Heart left ventricle (tissue), 16 donors: Measurements from ENCODE around the gene TMEM238. TPM values are rescaled to one million over a fixed set of nuclear protein-coding genes. Genes with fewer than 3 reads are reported as not detected.

Source experiments
- ATAC-seq, 4 donors: fragments of 200-7000 bp; cut with Tn5 transposase; one replicate each; pipeline ENCODE4 v1.9.1; 2020 to 2022; ENCODE audit warnings: moderate library complexity in 4 of 4, mild to moderate bottlenecking in 3 of 4, moderate number of reproducible peaks in 1 of 4
- DNase-seq, 5 donors: peaks; one replicate each; pipeline ENCODE4 v3.0.0-alpha.2; 2020
- H3K27ac ChIP-seq, 12 donors: fragments of 200-600 bp; sonication (generic) in 4 of 12; one replicate each; pipeline versions ENCODE4 v1.5.0 to v1.8.0; 2016 to 2022; ENCODE audit warnings: mild to moderate bottlenecking in 2 of 12
- H3K27me3 ChIP-seq, 9 donors: fragments of 200-600 bp; sonication (generic) in 2 of 9; one replicate each; pipeline versions ENCODE4 v1.5.1 to v1.8.0; 2016 to 2022; ENCODE audit warnings: mild to moderate bottlenecking in 3 of 9
- H3K36me3 ChIP-seq, 9 donors: fragments of 200-600 bp; sonication (generic) in 2 of 9; one replicate each; pipeline versions ENCODE4 v1.5.0 to v1.8.0; 2018 to 2022; ENCODE audit warnings: mild to moderate bottlenecking in 2 of 9
- H3K4me1 ChIP-seq, 12 donors: fragments of 200-600 bp; sonication (generic) in 4 of 12; one replicate each; pipeline versions ENCODE4 v1.5.0 to v1.8.0; 2016 to 2022; ENCODE audit warnings: mild to moderate bottlenecking in 3 of 12
- H3K4me3 ChIP-seq, 12 donors: fragments of 200-600 bp; sonication (generic) in 4 of 12; one replicate each; pipeline versions ENCODE4 v1.5.0 to v1.8.0; 2017 to 2022; ENCODE audit warnings: mild to moderate bottlenecking in 9 of 12, moderate library complexity in 4 of 12
- H3K9me3 ChIP-seq, 12 donors: fragments of 200-600 bp; sonication (generic) in 4 of 12; one replicate each; pipeline versions ENCODE4 v1.5.0 to v1.8.0; 2016 to 2022; ENCODE audit warnings: mild to moderate bottlenecking in 1 of 12
- POLR2A ChIP-seq, 2 donors: fragments of 450-650 bp; IDR thresholded peaks; one replicate each; pipeline ENCODE4 v1.6.1; 2017; ENCODE audit warnings: antibody characterized with exemption in 2 of 2, mild to moderate bottlenecking in 2 of 2, moderate library complexity in 2 of 2
- WGBS, 4 donors: extraction: QIAGEN DNeasy Blood & Tissue Kit in 2 of 4; methylation state at CpG; one replicate each; pipeline versions ENCODE4 v1.1.5 to v1.1.7; 2013 to 2018; 5-methylcytosine and 5-hydroxymethylcytosine counted together
- intact Hi-C, 10 donors: fragments of 100-400 bp; cut with DNase I; formaldehyde crosslinking; loops; one replicate each; pipeline versions ENCODE4 v1.11.1 to v1.14.2; 2022
- polyA plus RNA-seq, 2 donors: library from polyadenylated mRNA; stranded (reverse); fragments of 200-250 nt; gene quantifications; one replicate each; pipeline ENCODE4 v1.2.3, GENCODE V29; 2013
- total RNA-seq, 9 donors: library from RNA; depleted of rRNA in 2 of 9; stranded (reverse); fragments of >200 nt in 2 of 9; fragmentation: NEBNext Ultra II Directional in 3 of 9; extraction: Animal tissue kit (Norgen Biotek cat#: 25700) in 3 of 9; gene quantifications; one replicate each; pipeline versions ENCODE4 v1.1.0 to v1.2.4, GENCODE V29; 2016 to 2023
- TF ChIP-seq, protein P1 (sequence below), 12 donors: fragments of 200-600 bp; sonication (generic) in 4 of 12; IDR thresholded peaks; one replicate each; pipeline versions ENCODE4 v1.5.0 to v1.8.0; 2018 to 2022; ENCODE audit warnings: antibody characterized with exemption in 12 of 12, mild to moderate bottlenecking in 5 of 12
- donor health status: ischemic (EF 13 %, LVEDD 7.1; RV severe dilation, severe dysfunction).
- donor health status: healthy with polysubstance abuse.
- donor health status: DM: no; HTN: yes; CAD: no.
- donor health status: DM: no; HTN: no; CAD: no.
- donor health status: ischemic (EF 25% LVEDD 6.9; RV normal size, moderate dysfunction).
- donor health status: ischemic (EF 25% LVEDD 5.7; RV mildly dilated, moderate dysfunction).
- donor health status: healthy.
- donor health status: DM: yes; HTN: yes; CAD: no.
- donor health status: ischemic (EF 35%, LVEDD 5.7; RV mildly dilated, moderate dysfunction).
- donor health status: nonischemic (EF 11% LVEDD 7.7; RV severe dilation, severe dysfunction).
- donor health status: DM: yes; HTN: yes; CAD: no.
- donor health status: PGD.
- donor health status: ischemic (EF 29% LVEDD 5.4; RV normal size, mild dysfunction).
- donor health status: nonischemic (EF 23%, LVEDD 6.1; RV moderate dilation, normal function).

The TMEM238 gene
- total and polyA plus RNA-seq, 11 donors = 0.35 to 2.2 (median 0.56) TPM; not detected in 4

GRCh38 chr19:55344444-55344843 lies 39.6 kb downstream of the TMEM238 start:
- DNase-seq (no peak), ATAC-seq (no peak)
- H3K9me3 ChIP-seq = no peaks in the 10 kb centered on the region
- H3K27ac ChIP-seq = no peak overlapping the region
- intact Hi-C loops = loop anchor here in 1 of 10 donors (2.0 kb wide), 1 partner anchor 36 kb away; no protein-coding TSS in a partner anchor
- 83 to 87% (median 85%) methylated on average over 9 of the region's 9 CpGs for WGBS, 4 donors
- H3K4me3 ChIP-seq = no peak overlapping the region
- no peaks in the 10 kb centered on the region for H3K27me3 ChIP-seq
- peaks cover 0 to 28% (median 13%) of the 10 kb centered on the region in 12 donors for H3K4me1 ChIP-seq
- TF ChIP-seq POLR2A (IDR thresholded peaks at IDR 0.05) = no peak
- TF ChIP-seq, protein P1, sequence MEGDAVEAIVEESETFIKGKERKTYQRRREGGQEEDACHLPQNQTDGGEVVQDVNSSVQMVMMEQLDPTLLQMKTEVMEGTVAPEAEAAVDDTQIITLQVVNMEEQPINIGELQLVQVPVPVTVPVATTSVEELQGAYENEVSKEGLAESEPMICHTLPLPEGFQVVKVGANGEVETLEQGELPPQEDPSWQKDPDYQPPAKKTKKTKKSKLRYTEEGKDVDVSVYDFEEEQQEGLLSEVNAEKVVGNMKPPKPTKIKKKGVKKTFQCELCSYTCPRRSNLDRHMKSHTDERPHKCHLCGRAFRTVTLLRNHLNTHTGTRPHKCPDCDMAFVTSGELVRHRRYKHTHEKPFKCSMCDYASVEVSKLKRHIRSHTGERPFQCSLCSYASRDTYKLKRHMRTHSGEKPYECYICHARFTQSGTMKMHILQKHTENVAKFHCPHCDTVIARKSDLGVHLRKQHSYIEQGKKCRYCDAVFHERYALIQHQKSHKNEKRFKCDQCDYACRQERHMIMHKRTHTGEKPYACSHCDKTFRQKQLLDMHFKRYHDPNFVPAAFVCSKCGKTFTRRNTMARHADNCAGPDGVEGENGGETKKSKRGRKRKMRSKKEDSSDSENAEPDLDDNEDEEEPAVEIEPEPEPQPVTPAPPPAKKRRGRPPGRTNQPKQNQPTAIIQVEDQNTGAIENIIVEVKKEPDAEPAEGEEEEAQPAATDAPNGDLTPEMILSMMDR (IDR thresholded peaks at IDR 0.05) = no peak
- H3K36me3 ChIP-seq = peaks cover 0 to 33% (median 15%) of the 10 kb centered on the region in 9 donors

GRCh38 chr19:55341595-55342531 lies 42.2 kb downstream of the TMEM238 start:
- Histone ChIP-seq H3K36me3 (peaks cover 0 to 32% (median 15%) of the 10 kb centered on the region in 9 donors), H3K9me3 (no peaks in the 10 kb centered on the region), H3K27me3 (no peaks in the 10 kb centered on the region), H3K4me1 (peaks cover 0 to 36% (median 16%) of the 10 kb centered on the region in 12 donors), H3K4me3 (peak overlapping the region in 5 of 12 donors; percentile 70 to 94 (median 83)), H3K27ac (no peak overlapping the region)
- ATAC-seq = no peak
- DNase-seq = no peak
- intact Hi-C loops = no loop called here
- TF ChIP-seq, protein P1 (IDR thresholded peaks at IDR 0.05) = no peak
- TF ChIP-seq POLR2A (IDR thresholded peaks at IDR 0.05) = no peak
- 84 to 94% (median 88%) methylated on average over 24 to 50 of the region's 50 CpGs for WGBS, 4 donors

- DNase-seq = peak; percentile 73 to 83 (median 81)
- intact Hi-C loops = no loop called here
- 3 to 12% (median 7%) methylated on average over 4 to 15 of the region's 15 CpGs for WGBS, 4 donors
- TF ChIP-seq, protein P1 (IDR thresholded peaks at IDR 0.05) = no peak
- no peak for TF ChIP-seq POLR2A (IDR thresholded peaks at IDR 0.05)
- Histone ChIP-seq H3K9me3 (no peaks in the 10 kb centered on the region), H3K4me1 (peaks cover 0 to 36% (median 16%) of the 10 kb centered on the region in 12 donors), H3K36me3 (peaks cover 0 to 26% (median 11%) of the 10 kb centered on the region in 9 donors), H3K4me3 (peak overlapping the region in 11 of 12 donors; percentile 52 to 94 (median 74)), H3K27me3 (no peaks in the 10 kb centered on the region), H3K27ac (peak overlapping the region in 2 of 12 donors; percentile 29 to 94)
- peak in 1 of 4 donors; percentile 16 for ATAC-seq
Observed at GRCh38 chr19:55341171-55341588, 42.9 kb downstream of the TMEM238 start.

DNA sequence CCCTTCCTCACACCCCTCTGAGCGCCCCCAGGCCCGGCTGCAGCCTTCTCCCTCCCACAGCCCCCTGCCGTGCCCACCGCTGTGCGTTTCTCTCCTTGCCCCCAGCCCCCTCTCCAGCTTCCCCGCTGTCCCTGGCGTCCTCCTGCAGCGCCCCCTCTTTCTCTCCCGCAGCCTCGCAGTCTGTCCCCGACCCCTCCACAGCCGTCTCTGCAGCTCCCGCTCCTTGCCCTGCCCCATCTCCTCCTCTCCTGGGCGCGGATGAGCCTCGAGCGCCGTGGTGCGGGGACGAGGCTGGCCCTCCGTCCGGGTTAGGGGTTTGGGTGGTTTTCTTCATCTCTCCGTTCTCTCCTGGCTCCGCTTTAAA lies 43.3 kb downstream of the TMEM238 start:
- H3K4me1 ChIP-seq = peaks cover 0 to 34% (median 16%) of the 10 kb centered on the region in 12 donors
- TF ChIP-seq POLR2A (IDR thresholded peaks at IDR 0.05) = no peak
- TF ChIP-seq, protein P1 (IDR thresholded peaks at IDR 0.05) = peak in 1 of 12 donors; percentile 5
- no peak for DNase-seq
- H3K27me3 ChIP-seq = no peaks in the 10 kb centered on the region
- intact Hi-C loops = no loop called here
- peak overlapping the region in 3 of 12 donors; percentile 88 to 94 (median 94) for H3K27ac ChIP-seq
- no peak for ATAC-seq
- 3 to 8% (median 5%) methylated on average over 24 of the region's 24 CpGs for WGBS, 4 donors
- H3K36me3 ChIP-seq = peaks cover 0 to 26% (median 11%) of the 10 kb centered on the region in 9 donors
- no peaks in the 10 kb centered on the region for H3K9me3 ChIP-seq
- peak overlapping the region in 11 of 12 donors; percentile 52 to 94 (median 74) for H3K4me3 ChIP-seq
